Superior temporal gyrus (tissue), 1 donor: Measurements from ENCODE around the gene SNCAIP.
"Not testable (repeated sequence)": the region's sequence is repeated elsewhere in the genome, so short reads cannot be mapped to it uniquely, and the experiment has no call there.

ENCODE experiments used
- DNase-seq: peaks from one replicate; pipeline ENCODE4 v3.0.0-alpha.2; 2016; ENCODE audit errors: extremely low spot score

The SNCAIP gene

GRCh38 chr5:122464191-122464590, 152.2 kb downstream of the SNCAIP start:
- no peak for DNase-seq

DNA sequence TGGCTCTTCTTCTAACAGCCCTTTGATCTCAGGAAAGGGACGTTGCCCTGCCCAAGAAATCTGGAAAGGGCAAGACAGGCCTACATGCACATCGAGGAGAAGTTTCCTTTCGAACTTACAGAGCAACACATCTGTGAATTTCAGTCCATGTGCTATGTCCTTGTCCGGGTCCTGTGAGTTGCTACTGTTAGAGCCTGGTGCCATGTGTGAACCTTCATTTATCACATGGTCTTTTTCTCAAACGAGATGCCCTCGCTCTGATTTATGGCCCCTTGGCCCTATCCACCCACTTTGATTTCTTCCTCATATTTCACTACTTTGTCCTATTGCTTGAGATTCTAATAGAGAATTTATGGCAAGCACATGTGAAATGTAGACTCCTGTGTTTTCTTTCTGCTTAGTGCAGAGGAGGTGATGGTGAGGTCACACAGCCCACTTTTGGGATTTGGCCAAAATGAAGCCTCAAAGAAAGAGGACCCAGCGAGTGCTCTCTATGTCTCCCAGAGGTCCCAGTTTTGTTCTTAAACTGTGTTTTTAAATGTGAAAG, 153.1 kb downstream of the SNCAIP start:
- no peak for DNase-seq

- DNase-seq = no peak
Measured at GRCh38 chr5:122465994-122466393, 154.0 kb downstream of the SNCAIP start.

DNA sequence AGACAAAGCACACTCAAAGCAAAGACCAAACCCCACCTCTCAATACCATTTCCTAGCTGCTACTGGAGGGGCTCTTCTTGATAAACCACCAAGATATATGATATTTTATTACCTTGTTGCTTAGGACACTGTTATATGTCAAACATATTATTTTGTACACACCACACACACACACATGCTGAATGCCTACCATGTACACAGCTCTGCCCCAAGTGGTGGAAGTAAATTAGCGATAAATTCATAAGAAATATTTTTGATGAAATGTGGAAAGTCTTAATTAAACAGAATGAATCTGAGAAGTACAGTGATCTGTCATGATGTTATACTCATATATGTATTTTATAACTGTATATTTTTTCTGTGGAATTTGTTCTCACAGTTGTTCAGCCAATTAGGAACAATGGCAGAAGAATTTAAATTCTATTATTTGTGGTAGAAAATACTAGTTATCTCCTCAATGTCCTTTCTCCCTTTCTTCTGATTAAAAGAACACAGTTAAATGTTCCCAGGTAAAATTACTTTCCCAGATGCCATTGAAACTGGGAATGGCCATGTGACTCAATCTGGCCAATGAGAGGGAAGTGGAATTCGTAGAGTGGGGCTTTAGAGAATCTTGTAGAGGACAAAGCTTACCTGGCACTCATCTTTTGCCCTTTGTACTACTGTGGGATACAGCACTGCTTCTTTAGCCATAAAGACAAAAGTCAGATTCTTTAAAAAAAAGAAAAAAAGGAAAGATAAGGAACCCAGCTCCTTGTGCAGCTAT, 156.5 kb downstream of the SNCAIP start:
- no peak for DNase-seq

- DNase-seq = no peak
Measured at GRCh38 chr5:122469384-122469919, 157.4 kb downstream of the SNCAIP start.

- no peak for DNase-seq
Measured at GRCh38 chr5:122470365-122470764, 158.3 kb downstream of the SNCAIP start.

DNA sequence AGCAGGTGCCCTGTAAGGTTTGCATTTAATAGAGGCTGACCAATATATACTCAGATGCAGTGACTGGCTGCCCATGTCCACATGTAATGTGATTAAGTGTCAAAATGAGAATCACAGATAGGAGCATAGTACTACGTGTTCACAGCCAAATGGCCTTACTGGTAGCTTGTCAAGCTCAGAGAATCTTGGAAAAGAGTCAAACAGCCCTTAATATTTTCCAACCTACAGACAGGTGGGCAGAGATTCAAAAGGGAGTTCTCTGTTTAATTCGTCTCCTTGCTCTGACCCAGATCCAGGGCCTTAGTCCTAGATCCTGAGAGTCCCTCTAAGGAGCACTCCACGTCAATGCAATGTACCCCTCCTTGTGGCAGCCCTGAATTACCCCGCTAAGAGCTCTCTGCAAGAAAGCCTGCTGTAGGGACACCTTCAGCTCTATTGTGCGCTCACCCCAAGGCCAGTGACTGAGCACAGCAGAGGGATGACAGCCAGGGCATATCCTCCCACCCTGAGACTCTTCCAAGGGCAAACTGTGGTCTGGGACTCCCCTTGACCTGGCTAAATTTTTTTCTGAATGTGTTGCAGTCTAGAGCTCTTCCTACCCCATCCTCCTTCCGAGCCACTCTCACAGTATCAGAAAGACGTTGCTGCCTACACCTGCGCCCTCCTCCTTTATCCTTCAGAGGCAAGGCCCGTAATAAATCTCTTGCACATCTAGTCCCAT, 159.2 kb downstream of the SNCAIP start:
- no peak for DNase-seq

DNA sequence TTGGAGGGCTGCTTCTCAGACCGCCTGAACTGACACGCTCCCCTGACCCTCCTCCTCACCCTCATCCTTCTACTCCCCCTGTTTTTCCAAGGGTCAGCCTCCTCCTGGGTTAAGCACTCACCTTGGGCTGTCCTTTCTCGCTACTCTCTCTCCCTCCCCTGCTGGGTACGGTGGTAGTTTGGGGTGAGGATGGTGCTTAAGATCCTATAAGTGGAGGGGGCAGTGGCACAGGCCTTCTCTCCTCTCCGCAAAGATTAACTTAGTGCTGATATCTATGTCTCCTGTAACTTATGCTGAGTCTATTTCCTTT, 159.7 kb downstream of the SNCAIP start:
- no peak for DNase-seq

DNA sequence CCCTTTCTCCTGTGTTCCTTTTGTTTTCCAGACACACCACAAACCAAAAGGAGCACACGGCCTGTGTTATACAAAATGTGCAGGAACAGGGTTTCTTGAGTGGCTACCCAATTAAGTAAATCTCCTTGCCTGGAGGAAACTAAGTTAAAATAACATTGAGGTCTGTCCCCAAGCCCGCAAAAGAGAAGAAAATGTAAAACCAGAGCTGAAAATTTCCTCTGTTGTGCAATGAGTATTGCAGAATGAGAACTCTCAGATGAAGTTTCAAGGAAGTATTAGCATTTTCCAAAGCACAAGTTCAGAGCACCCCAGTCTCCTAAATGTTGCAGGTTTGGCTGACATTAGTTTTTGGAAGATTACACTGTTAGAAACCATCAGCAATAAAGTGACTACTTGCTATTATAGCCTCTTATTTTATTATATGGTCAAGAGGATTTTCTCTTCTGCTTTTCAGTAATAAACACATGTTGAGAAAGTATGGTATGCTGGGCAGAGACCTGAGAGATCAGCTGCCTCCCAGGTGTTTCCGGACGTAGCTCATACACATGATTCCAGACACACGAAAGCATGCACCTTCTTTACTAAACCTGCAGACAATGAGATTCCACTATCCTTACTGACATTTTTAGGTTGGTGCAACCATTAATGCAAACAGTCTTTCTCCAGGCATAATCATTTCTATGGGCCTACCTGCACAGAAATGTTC, 161.3 kb downstream of the SNCAIP start:
- DNase-seq = no peak

GRCh38 chr5:122473941-122474340, 161.9 kb downstream of the SNCAIP start:
- no peak for DNase-seq

DNA sequence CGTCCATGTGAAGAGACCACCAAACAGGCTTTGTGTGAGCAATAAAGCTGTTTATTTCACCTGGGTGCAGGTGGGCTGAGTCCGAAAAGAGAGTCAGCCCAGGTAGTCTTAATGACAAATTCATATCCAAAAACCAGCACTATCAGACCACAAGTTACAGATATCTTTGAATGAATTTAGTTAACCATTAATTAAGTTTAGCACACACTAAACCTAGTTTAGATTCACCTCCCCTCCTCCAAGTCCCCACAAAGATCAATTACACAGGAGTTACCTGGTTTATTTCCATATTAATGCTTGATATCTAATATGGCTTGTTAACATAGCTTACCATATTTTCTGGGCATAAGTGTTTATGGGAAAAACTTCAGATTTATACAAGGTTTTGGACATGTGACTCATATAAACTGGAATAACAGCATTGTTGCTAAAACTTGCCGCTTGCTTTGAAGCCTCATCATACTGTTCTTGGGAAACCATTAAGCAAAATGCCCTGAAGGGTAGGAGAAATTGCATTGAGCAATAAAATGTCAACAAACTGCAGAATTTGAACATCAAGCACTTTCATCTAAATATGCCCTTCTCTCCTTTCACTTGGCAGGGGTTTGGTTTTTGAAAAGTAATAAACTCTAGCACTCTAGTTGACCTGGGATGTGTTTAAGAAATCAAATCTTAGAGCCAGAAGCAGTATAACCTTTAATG, 166.9 kb downstream of the SNCAIP start:
- DNase-seq = no peak

DNA sequence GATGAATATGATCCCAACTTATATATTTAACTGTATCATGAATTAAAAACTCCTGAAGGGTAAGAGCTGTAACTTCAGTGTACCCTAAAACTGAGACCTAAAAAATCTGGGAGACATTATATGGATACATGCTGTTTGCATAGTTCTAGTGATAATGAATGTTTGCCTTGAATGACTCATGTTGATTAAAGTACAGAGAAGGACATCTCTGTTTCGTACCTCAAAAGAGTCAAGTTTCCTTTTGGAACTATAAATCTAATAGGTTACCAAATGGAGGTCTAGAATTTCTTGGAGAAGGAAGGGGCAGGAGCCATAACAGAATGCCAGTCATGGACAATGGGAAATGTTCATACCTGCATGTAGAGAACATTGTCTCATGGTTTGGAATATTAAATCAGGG, 168.1 kb downstream of the SNCAIP start:
- no peak for DNase-seq

DNA sequence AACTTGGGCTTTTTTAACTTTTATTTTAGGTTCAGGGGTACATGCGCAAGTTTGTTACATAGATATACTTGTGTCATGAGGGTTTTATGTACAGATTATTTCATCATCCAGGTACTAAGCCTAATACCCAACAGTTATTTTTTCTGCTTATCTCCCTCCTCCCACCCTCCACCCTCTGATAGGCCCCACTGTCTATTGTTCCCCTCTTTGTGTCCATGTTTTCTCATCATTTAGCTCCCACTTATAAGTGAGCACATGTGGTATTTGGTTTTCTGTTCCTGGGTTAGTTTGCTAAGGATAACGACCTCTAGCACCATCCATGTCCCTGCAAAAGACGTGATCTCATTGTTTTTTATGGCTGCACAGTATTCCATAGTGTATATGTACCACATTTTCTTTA, 172.1 kb downstream of the SNCAIP start:
- no peak for DNase-seq

DNA sequence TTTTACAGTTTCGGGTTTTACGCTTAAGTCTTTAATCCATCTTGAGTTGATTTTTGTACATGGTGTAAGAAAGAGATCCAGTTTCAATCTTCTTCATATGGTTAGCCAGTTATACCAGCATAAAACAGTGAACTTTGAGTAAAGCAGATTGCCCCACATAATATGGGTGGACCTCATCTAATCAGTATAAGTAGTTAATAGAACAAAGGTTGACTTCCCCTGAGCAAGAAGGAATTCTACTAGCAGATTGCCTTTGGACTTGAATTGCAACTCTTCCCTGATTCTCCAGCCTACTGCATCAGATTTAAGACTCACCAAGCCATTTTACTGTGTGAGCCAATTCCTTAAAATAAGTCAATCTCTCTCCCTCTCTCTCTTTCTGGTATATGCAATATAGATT, 173.2 kb downstream of the SNCAIP start:
- no peak for DNase-seq

GRCh38 chr5:122486616-122487015, 174.6 kb downstream of the SNCAIP start:
- DNase-seq = not testable (repeated sequence)

- DNase-seq = no peak
Measured at GRCh38 chr5:122490718-122491117, 178.7 kb downstream of the SNCAIP start.

DNA sequence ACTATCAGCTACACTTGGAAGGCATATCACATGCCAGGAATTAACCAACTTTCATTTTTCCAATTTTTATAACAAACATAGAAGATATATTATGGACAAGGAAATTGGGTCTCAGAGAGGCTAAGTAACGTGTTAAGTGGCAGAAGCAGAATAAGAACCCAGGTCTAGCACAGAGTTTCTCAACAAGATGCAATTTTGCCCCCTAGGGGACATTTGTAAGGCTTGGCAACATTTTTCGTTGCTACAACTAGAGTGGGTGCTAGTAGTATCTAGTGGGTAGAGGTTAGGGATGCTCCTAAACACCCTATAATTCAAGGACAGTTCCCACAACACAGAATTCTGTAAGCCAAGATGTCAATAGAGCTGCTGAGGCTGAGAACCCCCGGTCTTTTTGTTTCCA, 180.6 kb downstream of the SNCAIP start:
- peak; percentile 25 for DNase-seq

GRCh38 chr5:122493091-122494021, 181.3 kb downstream of the SNCAIP start:
- DNase-seq = no peak

DNA sequence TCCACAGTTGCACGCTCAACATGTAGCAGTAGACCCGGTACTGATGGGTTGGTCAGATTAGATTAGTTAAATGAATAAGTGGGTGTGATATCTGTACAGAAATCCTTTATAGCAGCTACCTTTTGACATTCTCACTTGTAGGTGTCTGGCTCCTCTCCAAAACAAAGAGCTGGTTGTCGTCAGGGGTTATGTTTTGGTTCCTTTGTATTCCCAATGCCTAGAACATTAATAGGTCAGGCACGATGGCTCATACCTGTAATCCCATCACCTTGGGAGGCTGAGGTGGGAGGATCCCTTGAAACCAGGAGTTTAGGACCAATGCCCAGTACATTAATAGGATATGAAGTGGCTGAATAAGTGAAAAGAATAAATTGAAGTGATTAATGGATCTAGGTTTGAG, 182.1 kb downstream of the SNCAIP start:
- DNase-seq = no peak

GRCh38 chr5:122498163-122498562, 186.1 kb downstream of the SNCAIP start:
- DNase-seq = peak; percentile 51

- no peak for DNase-seq
Measured at GRCh38 chr5:122499585-122499984, 187.5 kb downstream of the SNCAIP start.
